ENCODE measurements around the gene SUDS3.

DNA sequence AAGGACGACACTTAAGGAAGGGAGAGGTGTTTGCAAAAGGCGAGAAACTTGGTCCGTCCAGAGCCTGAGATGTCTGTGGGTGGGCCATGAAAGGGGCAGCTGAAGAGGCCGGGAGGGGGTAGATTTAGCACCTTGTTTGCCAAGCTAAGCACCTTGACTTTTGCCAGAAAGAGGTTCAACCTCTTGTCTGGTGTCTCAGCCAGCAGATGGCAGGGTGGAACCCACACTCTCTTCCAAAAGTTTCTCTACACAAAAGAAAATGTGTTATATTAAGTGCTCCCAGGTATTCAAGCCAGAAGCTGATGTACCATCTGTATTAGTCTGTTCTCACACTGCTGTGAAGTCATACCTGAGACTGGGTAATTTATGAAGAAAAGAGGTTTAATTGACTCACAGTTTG lies 69.9 kb downstream of the SUDS3 start:
- TF ChIP-seq POLR2AphosphoS5 (IDR thresholded peaks at IDR 0.05; ENCODE audit: borderline replicate concordance, low read depth, low read length) (no peak), EZH2 (IDR thresholded peaks at IDR 0.05) (no peak), FOXP2 (optimal IDR thresholded peaks at IDR 0.05; ENCODE audit: control extremely low read depth, extremely low read length, insufficient read depth) (no peak)
